ENCODE data around the gene C17orf75. TPM values are rescaled to one million over a fixed set of nuclear protein-coding genes. Genes with fewer than 3 reads are reported as not detected.

Gene C17orf75
- total RNA-seq, 2 donors from 2014 or later, result 7.6 to 15.6 TPM

GRCh38 chr17:32385121-32385520, 43.1 kb upstream of the C17orf75 start:
- WGBS, 2 donors, result 62 to 72% methylated on average over 7 of the region's 7 CpGs
- Histone ChIP-seq H3K36me3 (replicated peaks in 1 of 2; ENCODE audit: insufficient read depth in 1 of 2, low read depth in 2 of 2) (peaks cover 0 to 2% of the 10 kb centered on the region in 2 donors), H3K27ac (no peak overlapping the region), H3K4me3 (no peak overlapping the region), H3K4me1 (peaks cover 8% of the 10 kb centered on the region), H3K9me3 (no peaks in the 10 kb centered on the region), H3K27me3 (no peaks in the 10 kb centered on the region)
- intact Hi-C loops (cut with DNase I), result no loop called here
- ATAC-seq, result no peak
- DNase-seq, result no peak
- TF ChIP-seq, protein P1, sequence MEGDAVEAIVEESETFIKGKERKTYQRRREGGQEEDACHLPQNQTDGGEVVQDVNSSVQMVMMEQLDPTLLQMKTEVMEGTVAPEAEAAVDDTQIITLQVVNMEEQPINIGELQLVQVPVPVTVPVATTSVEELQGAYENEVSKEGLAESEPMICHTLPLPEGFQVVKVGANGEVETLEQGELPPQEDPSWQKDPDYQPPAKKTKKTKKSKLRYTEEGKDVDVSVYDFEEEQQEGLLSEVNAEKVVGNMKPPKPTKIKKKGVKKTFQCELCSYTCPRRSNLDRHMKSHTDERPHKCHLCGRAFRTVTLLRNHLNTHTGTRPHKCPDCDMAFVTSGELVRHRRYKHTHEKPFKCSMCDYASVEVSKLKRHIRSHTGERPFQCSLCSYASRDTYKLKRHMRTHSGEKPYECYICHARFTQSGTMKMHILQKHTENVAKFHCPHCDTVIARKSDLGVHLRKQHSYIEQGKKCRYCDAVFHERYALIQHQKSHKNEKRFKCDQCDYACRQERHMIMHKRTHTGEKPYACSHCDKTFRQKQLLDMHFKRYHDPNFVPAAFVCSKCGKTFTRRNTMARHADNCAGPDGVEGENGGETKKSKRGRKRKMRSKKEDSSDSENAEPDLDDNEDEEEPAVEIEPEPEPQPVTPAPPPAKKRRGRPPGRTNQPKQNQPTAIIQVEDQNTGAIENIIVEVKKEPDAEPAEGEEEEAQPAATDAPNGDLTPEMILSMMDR (IDR thresholded peaks at IDR 0.05), result no peak
- TF ChIP-seq POLR2A (IDR thresholded peaks at IDR 0.05), result no peak

GRCh38 chr17:32383926-32384434, 42.0 kb upstream of the C17orf75 start:
- Histone ChIP-seq H3K27me3 (no peaks in the 10 kb centered on the region), H3K4me1 (peaks cover 8% of the 10 kb centered on the region), H3K9me3 (no peaks in the 10 kb centered on the region), H3K27ac (no peak overlapping the region), H3K4me3 (no peak overlapping the region), H3K36me3 (replicated peaks in 1 of 2; ENCODE audit: insufficient read depth in 1 of 2, low read depth in 2 of 2) (peaks cover 0 to 3% of the 10 kb centered on the region in 2 donors)
- intact Hi-C loops (cut with DNase I), result no loop called here
- no peak for DNase-seq
- no peak for ATAC-seq
- 94 to 100% methylated on average over 1 of the region's 1 CpG for WGBS, 2 donors
- TF ChIP-seq, protein P1 (IDR thresholded peaks at IDR 0.05), result no peak
- TF ChIP-seq POLR2A (IDR thresholded peaks at IDR 0.05), result no peak

DNA sequence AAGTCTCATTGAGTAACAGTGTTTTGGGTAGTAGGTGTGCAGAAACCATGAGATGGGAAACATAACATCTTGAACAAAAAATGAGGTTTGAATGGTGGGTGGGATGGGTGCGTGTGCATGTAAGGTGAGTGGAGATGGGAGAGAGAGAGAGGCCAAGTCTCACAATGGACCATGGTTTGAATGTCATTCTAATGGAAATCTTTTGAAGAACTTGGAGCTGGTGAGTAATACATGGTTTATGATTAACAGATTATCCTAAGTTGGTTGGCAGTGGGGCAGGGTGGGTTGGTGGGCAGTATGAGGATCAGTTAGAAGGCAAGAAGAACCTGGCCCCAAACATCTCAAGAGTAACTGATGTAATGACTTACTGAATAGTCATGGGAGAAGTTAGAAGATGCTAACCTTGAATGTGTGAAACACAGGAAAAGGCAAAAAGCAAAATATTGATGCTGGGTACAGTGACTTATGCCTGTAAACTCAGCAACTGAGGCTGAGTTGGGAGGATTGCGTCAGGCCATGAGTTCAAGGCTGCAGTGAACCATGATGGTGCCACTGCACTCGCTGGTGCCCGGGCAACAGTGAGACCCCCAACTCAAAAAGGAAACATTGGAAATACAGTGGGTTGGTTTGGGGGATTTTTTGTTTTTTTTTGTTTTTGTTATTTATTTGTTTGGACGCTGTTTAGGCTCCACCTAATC, 40.7 kb upstream of the C17orf75 start:
- no peak for ATAC-seq
- Histone ChIP-seq H3K4me1 (peaks cover 8% of the 10 kb centered on the region), H3K4me3 (no peak overlapping the region), H3K36me3 (replicated peaks in 1 of 2; ENCODE audit: insufficient read depth in 1 of 2, low read depth in 2 of 2) (peaks cover 0 to 6% of the 10 kb centered on the region in 2 donors), H3K27ac (no peak overlapping the region), H3K9me3 (no peaks in the 10 kb centered on the region), H3K27me3 (no peaks in the 10 kb centered on the region)
- no peak for DNase-seq
- intact Hi-C loops (cut with DNase I), result no loop called here
- 93 to 99% methylated on average over 5 of the region's 5 CpGs for WGBS, 2 donors
- TF ChIP-seq POLR2A (IDR thresholded peaks at IDR 0.05), result no peak

GRCh38 chr17:32370426-32370825, 28.5 kb upstream of the C17orf75 start:
- whole genome bisulfite sequencing, 2 donors, result 68 to 75% methylated on average over 1 of the region's 1 CpG
- intact Hi-C loops (cut with DNase I), result no loop called here
- TF ChIP-seq, protein P1 (IDR thresholded peaks at IDR 0.05), result no peak
- TF ChIP-seq POLR2A (IDR thresholded peaks at IDR 0.05), result no peak

GRCh38 chr17:32361270-32361669, 19.3 kb upstream of the C17orf75 start:
- H3K4me1 ChIP-seq, result no peaks in the 10 kb centered on the region
- no peaks in the 10 kb centered on the region for H3K9me3 ChIP-seq
- intact Hi-C loops (cut with DNase I), result no loop called here
- no peak for DNase-seq
- TF ChIP-seq, protein P1 (IDR thresholded peaks at IDR 0.05), result no peak
- TF ChIP-seq POLR2A (IDR thresholded peaks at IDR 0.05), result no peak
- H3K4me3 ChIP-seq, result no peak overlapping the region
- no peak for ATAC-seq
- H3K36me3 ChIP-seq (replicated peaks in 1 of 2; ENCODE audit: insufficient read depth in 1 of 2, low read depth in 2 of 2), result peaks cover 18 to 55% of the 10 kb centered on the region in 2 donors
- H3K27me3 ChIP-seq, result no peaks in the 10 kb centered on the region
- H3K27ac ChIP-seq, result no peak overlapping the region
- WGBS, 2 donors, result 94 to 97% methylated on average over 1 of the region's 1 CpG

More at GRCh38 chr17:32370426-32370825, 28.5 kb upstream of the C17orf75 start:
- H3K4me3 ChIP-seq, result no peak overlapping the region
- DNase-seq (no peak), ATAC-seq (no peak)
- no peak overlapping the region for H3K27ac ChIP-seq
- H3K36me3 ChIP-seq (replicated peaks in 1 of 2; ENCODE audit: insufficient read depth in 1 of 2, low read depth in 2 of 2), result peaks cover 14 to 53% of the 10 kb centered on the region in 2 donors
- no peaks in the 10 kb centered on the region for H3K4me1 ChIP-seq
- no peaks in the 10 kb centered on the region for H3K9me3 ChIP-seq
- H3K27me3 ChIP-seq, result no peaks in the 10 kb centered on the region
